Hematopoietic multipotent progenitor cell treated with erythropoietin and hydrocortisone succinate and interleukin-3 and kit ligand, for 15 days (in vitro differentiated cells): ENCODE data around the gene KCNAB1.
"Not testable (repeated sequence)": the region's sequence is repeated elsewhere in the genome, so short reads cannot be mapped to it uniquely, and the experiment has no call there.

ENCODE experiments used
- DNase-seq: peaks from one replicate; pipeline ENCODE4 v3.0.0-alpha.2; 2015; ENCODE audit warnings: low spot score

KCNAB1 gene

DNA sequence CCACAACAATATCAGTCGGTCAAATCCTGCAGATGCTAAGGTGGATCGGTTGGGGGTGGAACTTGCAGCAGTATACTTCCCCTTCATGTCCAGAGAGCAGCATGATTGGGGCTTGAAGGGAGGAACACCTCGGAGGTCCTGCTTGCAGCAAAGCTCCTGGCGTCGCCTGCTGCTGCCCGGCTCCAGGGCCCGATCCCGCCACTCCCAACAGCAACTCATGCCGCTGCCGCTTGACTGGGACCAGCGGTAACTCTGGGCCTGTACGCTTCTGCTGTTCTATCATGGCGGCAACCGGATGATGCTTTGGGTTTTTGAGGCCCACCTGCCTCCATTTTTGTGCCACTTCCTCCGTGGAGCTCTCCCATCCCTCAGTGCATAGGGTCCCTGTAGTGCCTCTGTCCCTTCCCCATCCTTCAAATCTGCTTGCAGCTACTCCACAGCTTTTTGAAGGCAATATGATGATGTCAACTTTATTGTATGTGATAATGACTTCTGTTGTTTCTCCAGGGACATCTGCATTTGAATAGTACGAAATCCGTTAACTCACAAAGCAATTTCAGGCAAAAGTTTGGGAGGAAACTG is 56.3 kb downstream of the KCNAB1 start:
- no peak for DNase-seq

DNA sequence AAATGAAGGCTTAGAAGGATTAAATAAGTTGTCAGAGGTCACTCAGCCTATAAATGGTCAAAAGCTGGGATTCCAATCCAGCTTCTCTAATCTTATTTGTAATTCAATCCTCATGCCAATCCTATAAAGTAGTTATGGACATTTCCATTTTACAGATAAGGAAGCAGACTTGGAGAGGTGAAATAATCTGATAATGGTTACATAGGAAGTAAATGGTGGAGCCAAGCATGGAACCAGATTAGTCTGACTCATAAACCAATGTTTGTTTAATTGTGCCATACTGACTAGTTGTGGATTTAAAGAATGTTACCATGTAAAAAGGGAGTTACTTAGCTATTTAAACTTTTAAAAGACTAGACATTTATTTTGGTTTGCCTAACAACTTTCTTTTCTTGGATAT is 59.7 kb downstream of the KCNAB1 start:
- no peak for DNase-seq

DNA sequence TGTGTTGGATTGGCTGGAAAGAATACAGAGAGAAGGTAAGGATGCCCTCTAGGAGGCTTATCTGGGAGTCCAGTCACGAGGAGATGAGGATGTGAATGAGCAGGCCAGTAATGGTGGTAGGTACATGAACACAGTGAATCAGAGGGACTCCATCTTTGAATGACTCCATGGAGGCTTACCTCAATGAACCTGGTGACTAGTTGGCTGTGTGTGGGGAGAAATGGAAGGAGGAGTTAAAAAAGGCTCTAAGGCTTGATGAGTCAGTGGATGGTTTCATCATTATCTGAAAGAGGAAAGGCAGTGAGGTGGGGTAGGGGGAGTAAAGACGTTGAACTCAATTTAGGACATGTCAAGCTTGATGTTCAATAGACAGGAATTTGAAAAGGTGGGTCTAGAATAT is 61.1 kb downstream of the KCNAB1 start:
- no peak for DNase-seq

DNA sequence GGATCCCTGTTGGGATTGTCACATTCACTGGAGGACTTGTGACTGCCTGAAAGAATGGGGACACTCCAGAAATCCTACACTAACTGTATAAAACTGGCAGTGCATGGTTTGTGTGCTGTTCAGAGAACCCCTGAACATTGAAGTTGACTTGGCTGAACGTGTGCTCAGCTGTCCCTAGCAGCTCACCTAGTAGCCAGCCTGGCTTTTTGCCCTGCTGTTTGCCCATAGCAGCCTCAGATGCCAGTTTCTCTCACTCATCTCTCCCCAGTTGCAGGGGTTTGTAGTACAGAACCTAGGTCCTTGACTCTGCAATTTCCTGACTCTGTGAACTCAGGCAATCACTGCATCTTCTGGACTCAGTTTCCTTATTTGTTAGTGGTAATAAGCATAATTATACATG is 63.0 kb downstream of the KCNAB1 start:
- DNase-seq = no peak

DNA sequence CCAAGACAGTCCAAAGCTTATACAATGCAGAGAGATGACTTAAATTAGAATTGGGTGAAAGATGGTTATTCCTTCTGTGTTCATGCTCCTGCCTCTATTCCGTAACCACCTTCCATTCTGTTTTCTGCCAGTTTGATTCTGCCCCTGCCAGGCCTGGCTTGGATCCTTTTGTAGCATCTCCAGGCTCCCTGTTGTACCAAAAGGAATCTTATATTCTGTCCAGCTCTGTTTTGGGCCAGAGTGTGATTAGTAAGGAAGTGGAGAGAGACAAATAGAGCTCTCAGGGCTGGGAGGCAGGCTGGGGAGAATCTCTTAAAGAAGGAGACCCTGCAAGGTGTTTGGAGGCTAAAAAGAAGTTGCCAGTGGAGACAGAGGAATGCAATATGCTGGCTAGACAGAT is 63.8 kb downstream of the KCNAB1 start:
- DNase-seq = no peak

DNA sequence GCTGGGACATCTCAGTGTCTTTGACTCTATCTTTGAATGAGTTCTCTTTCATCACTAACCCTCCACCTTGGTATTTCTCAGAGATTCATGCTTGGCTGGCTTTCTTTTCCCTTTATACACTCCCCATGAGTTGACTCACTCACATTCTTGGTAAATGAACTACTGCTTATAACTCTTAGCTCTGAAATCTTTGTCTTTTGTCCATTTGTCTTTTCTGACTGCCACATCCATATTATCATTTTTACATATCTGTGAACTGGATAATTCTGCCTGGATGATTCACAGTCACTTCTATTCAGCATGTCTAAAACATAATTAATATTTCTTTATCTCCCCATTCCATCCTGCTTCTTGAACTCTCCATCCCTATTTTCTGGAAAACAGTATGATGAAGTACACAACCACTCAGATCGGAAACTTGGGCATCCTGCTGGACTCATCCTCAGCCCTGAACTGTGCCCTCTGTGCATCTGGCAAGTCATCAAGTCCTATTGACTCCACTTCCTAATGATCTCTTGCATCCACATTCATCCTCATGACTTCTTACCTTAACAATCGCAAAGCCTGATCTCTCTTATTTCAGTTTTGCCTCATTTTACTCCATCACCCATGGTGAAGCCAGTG is 66.9 kb downstream of the KCNAB1 start:
- no peak for DNase-seq

DNA sequence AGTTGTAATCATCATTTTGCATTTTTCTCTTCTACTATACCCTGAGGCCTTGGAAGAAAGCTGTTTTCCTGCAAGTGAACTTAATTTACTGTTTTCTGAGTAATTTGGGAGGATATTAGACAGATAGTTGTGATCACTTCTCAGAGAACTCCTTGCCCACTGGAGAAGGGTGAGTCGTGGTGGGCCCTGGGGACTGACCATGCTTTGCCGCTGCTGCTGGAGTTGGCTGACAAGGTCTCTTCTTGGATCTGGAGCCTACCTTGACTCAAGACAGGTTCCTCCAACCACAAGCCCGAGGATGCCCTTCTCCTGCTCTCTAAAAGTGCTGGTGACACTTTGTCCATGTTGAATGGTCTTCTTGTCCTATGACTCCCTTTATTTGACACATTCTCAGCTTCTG is 68.4 kb downstream of the KCNAB1 start:
- DNase-seq = no peak

DNA sequence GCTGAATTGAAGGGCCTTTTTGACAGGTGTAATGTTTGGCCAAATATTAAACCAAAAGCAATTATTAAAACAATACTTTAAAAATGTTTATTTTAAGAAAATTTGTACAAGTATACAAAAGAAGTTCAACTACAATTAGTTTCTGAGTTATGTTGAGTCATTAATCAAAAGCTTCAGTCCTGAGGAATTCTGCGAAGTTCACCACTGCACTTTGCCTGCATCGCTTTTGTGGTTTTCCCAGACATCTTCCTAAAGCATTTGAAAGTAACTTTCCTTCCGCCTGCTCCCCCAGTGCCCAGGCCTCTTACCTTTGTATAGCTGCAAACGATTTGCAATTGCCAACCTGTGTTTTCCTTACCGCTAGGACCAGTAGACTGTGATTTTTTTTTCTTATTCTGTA is 69.5 kb downstream of the KCNAB1 start:
- no peak for DNase-seq

DNA sequence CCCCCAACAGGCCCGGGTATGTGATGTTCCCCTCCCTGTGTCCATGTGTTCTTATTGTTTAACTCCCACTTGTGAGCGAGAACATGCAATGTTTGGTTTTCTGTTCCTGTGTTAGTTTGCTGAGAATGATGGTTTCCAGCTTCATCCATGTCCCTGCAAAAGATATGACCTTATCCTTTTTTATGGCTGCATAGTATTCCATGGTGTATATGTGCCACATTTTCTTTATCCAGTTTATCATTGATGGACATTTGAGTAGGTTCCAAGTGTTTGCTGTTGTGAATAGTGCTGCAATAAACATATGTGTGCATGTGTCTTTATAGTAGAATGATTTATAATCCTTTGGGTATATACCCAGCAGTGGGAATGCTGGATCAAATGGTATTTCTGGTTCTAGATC is 74.6 kb downstream of the KCNAB1 start:
- not testable (repeated sequence) for DNase-seq

DNA sequence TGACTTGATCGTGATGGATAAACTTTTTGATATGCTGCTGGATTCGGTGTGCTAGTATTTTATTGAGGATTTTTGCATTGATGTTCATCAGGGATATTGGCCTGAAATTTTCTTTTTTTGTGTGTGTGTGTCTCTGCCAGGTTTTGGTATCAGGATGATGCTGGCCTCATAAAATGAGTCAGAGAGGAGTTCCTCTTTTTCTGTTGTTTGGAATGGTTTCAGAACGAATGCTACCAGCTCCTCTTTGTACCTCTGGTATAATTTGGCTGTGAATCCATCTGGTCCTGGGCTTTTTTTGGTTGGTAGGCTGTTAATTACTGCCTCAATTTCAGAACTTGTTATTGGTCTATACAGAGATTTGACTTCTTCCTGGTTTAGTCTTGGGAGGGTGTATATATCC is 76.8 kb downstream of the KCNAB1 start:
- DNase-seq = not testable (repeated sequence)

DNA sequence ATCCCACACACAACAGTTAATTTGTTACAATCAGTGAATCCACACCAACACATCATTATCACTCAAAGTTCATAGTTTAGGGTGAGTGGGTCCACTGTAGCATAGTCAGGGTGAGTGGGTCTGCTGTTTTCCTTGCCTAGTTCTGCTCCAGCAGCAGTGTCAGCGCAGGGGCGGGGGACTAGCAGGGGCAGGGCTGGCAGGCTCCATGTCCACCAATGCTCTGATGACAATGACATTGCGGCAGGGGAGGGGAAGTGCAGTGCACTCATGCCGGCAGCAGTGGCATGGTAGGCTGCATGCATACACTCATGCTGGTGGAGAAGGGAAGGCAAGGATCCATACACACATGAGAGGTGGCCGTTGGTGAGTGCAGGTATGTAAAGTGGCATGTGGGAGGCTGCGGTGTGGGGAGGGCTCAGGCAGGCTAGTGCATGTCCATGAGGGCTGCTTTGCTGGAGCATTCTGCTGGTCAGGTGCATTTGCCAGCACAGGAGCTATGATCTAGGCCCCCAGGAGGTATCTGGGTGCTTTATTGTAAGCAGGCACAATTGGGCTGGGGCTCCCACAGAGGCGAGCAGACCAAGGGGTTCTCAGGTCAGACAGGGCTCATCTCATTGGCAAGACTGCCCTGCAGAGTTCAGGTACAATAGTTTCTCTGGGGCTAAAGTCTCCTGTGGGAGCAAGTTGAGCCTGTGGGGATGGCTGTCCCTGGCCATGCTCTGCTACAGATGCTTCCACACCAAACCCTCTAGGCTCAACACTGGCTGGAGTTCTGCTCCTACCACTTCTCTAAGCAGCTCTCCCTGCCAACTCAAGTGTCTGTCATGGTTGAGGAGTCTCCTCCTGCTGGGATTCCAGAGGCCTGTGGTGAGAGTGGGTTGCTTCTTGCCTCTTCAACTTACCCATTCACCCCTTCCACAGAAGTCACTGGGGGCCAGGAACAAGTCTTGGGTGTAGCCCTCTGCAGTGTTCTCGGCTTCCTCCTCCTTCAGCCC is 81.3 kb downstream of the KCNAB1 start:
- no peak for DNase-seq

DNA sequence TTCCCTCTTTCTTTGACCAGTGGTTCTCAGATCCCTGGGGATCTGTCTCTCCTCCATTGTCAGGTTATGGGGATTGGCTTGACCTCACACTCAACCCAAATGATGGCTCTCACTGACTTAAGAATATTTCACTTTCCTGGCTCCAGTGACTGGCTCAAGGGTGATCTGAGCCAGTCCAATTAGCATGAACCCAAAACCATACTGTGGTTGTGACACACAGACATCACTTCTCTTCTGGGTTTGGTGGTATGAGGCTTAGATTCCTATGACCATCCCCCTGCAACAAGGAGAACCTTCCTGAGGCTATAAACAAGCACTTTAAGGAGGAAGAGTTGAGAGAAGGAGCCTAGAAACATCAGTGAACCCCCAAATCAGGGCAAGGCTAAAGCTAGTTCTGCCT is 85.8 kb downstream of the KCNAB1 start:
- no peak for DNase-seq

DNA sequence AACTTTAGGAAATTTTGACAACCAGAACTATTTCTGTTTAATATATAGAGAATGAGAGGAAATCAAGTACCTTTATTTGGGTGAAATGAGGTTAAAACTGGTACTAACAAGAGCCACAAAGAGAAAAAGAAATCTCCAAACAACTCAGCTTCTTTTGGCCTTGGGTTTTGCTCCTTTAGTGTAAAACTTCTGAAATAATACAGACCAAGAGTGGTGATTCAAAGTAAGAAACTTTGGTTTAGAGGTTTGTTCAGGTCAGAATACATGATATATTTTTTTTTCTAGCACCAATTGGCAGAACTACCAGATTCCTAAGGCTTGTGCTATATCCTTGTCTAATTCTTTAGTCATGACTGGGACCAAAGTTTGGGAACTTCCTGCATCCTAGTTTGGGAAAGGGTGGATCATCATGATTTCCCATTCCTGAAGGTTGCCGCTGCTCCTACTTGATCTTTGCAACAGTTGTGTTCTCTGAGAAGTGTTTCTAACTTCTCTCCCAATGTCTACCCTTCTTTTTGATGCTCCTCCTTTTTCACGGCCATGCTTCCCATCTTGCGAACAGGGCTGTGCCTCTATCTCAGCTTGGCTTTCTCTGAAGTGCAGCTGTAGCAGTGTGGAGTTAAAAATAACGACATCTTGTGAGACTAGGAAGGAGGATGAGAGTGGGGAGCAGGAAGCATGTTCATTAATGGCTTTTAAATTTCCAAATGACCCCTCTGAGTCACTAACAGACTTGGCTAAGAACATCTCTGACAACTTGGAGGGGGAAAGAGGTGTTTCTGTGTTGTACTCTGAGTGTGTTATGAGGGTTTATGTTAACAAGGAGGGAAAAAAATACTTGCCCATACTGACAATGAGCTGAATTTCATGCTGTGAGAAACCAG is 87.7 kb downstream of the KCNAB1 start:
- no peak for DNase-seq

DNA sequence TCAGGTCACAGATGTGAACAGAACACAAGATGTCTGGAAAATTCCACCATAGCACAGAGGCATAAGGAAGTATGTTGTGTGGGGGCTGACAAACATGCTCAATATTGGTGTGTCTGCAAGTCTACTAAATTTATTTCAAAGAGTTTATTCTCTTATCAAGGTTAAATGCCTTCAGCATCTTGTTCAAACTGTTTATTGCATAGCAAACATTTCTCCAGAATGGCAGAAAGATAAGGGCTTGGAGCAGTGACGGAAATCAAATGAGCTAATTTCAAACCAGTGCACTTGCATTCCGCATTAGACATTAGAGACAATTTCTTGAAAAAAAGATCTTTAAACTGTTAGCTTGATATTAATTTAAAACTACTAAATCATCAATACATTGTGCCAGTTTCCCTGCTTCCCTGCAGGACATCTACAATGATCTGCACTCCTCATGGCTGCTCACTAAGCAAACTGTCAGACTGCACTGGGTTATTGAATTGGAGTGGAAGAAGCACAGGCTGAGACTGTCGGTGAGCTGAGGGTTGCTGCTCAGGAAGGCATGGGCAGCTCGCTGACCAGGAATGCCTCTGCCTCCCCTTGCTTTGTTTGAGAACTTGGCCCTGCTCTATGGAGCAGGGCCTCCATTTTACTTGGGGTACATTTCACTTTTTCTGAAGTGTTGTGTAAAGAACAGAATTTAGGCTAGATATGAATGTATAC is 89.4 kb downstream of the KCNAB1 start:
- DNase-seq = no peak

DNA sequence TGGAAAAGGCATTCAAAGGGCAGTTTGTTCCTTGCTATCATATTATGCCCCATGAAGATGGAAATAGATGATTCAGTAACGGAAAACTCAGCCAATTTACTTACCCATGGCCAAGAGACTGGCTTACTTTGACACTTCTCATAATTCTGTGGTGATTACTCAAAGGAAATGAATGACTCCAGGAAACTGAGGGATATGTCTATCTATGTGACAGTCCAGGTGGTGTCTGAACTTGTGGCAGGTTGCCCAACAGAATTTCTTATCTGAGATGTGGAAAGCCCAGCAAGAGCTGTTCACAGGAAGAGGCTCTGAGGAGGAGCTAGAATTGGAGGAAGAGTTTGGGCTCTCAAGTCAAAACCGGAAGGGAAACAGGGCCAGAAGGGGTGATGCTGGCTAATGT is 91.2 kb downstream of the KCNAB1 start:
- no peak for DNase-seq

DNA sequence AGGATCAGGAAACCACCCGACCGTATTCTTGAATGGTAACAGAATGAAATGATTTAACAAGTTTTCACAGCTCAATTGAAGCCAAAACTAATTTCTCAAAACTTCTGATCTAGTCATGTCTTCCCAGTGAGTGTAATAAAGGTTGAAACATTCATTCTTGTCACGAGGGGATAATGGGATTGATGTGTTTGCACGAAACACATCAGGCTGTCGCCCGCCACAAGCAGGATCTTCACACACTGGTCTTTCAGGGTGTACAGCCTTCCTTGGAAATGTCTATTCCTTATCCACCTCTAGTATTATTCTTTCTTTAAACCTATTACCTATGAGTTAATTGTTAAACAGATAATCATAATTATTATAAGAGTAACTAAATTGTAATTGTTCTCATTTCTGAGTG is 94.3 kb downstream of the KCNAB1 start:
- DNase-seq = no peak

DNA sequence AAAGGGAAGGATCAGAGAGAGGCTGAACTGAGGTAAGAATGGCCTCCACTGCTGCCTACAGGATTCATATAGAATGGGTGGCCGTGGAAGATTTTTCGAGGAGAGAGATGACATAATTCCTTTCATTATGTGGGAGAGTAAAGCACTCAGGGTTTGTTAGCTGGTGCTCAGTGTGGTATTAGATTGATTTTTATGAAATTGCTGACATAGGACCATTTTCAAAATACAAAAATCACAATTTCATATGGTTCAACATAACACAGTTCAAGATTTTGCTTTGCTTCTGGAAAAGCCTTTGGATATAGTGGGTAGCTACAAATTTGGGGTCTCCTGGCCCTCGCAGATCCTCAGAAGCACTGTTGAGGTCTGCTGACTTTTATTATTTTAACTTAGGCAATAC is 95.4 kb downstream of the KCNAB1 start:
- DNase-seq = no peak

DNA sequence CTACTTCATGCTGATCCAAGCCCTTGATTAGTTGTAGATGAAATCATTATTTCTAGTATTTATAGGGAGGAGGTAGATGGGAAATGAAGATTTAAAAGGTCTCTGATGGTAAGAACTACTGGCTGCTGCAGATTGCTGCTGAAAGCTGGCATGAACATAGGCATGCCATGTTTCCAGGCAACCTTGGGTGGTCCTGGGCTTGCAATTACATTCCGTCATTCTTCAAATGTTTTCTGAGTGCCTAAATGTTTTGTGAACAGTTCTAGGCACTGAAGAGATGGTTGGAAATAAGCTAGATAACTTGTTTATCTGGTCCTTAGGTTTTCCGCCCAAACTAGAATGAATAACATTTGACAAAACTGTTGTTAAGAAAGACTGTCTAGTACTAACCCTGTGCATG is 95.8 kb downstream of the KCNAB1 start:
- no peak for DNase-seq

DNA sequence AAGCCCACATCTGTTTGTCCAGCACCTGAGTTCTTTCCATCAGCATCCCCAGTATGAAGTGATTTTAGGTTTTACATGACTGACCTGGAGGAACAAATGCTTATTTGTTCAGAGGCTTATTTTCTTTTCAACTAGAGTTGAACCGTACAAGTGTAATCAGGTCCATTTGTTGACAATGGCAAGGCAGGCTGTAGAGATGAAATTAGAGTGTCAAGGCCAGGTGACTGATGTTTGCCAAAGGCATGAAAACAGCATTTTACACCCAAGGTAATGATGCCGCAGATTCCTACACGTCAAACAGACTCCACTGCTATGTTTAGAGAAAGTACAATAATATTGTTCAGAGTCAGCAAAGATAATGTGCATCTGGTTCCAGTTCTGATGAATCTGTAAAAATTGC is 96.5 kb downstream of the KCNAB1 start:
- no peak for DNase-seq

DNA sequence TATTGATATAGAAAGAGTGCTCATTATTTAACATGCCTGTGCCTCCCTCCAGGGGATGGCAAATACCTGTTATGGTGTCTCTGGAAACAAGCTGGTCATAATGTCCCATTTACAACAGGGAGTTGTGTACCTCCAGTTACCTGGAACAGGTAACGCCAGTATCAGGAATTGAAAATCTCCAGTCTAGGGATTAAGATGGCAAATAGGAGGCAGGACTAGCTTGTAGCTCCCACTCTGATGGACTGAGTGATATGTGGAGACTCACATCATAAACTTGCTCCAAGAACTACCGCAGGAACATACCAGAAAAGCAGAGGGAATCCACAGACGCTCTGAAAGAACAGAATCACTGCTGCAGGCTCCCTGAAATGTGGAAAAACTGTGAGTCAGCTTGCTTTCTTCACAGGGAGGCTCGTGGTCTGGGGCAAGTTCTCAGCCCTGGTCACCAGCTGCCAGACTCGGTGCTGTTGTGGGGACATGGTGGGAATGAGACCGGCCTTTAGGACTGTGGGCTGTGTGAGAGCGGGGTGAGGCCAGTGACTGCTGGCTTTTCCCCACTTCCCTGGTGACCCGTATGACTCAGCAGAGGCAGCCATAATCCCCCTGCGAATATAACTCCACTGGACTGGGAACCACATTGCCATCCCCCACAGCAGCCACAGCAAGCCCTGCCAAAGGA is 97.4 kb downstream of the KCNAB1 start:
- DNase-seq = no peak

DNA sequence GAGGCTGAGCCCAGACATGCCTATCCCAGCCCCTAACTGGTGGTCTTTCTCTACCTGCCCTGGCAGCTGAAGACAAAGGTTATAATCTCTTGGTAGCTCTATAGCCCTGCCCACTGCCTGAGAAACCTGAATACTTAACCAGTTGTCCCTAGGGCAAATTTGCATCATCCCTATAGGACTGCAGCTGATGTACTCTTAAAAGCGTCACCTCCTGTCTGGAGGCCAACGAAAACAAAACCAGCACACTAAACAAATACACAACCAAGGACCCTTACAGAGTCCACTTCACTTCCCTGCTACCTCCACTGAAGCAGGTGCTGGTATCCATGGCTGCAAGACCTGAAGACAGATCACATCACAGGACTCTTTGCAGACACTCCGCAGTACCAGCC is 98.0 kb downstream of the KCNAB1 start:
- no peak for DNase-seq
